Vagina (tissue), 2 donors: ENCODE measurements around the gene ABHD16A. TPM values are rescaled to one million over a fixed set of nuclear protein-coding genes. Genes with fewer than 3 reads are reported as not detected.

Experiments
- DNase-seq, 2 donors: peaks; one replicate each; pipeline ENCODE4 v3.0.0-alpha.2; 2017; ENCODE audit errors: extremely low spot score in 2 of 2
- H3K27ac ChIP-seq: fragments of 200-600 bp; sonication (generic); one replicate; pipeline ENCODE4 v1.5.1; 2019
- H3K27me3 ChIP-seq: fragments of 200-600 bp; sonication (generic); one replicate; pipeline ENCODE4 v1.5.1; 2019
- H3K36me3 ChIP-seq, 2 donors: fragments of 200-600 bp; sonication (generic); one replicate each; pipeline ENCODE4 v1.5.1; 2017 to 2019
- H3K4me1 ChIP-seq: fragments of 200-600 bp; sonication (generic); one replicate; pipeline ENCODE4 v1.5.1; 2019
- H3K4me3 ChIP-seq, 2 donors: fragments of 200-600 bp; sonication (generic); 1 replicate in 1 of 2; 2 replicates in 1 of 2; pipeline ENCODE4 v1.5.1; 2016 to 2019
- H3K9me3 ChIP-seq: fragments of 200-600 bp; sonication (generic); one replicate; pipeline ENCODE4 v1.5.1; 2019
- CTCF ChIP-seq, 3 experiments: fragments of 450-650 bp in 2 of 3; fragments of 200-600 bp in 1 of 3; sonication (generic) in 1 of 3; IDR thresholded peaks; one replicate each; pipeline ENCODE4 v1.5.1; 2017 to 2019; ENCODE audit warnings: antibody characterized with exemption in 3 of 3, mild to moderate bottlenecking in 2 of 3, moderate library complexity in 2 of 3
- POLR2A ChIP-seq, 2 donors: fragments of 450-650 bp; IDR thresholded peaks; one replicate each; pipeline ENCODE4 v1.6.1; 2017; ENCODE audit warnings: antibody characterized with exemption in 2 of 2, mild to moderate bottlenecking in 2 of 2, moderate library complexity in 2 of 2
- POLR2AphosphoS5 ChIP-seq, 2 donors: sonication (generic); formaldehyde crosslinking; IDR thresholded peaks; one replicate each; pipeline ENCODE4 v1.9.0; 2017; ENCODE audit warnings: antibody characterized with exemption in 2 of 2, mild to moderate bottlenecking in 2 of 2, low read depth in 1 of 2; ENCODE audit not compliant: insufficient read depth in 1 of 2
- intact Hi-C: fragments of 100-400 bp; cut with DNase I; formaldehyde crosslinking; loops from one replicate; pipeline ENCODE4 v1.15.1; 2023
- total RNA-seq: library from RNA; depleted of rRNA; stranded (reverse); fragments of >200 nt; gene quantifications from one replicate; pipeline ENCODE4 v1.2.3, GENCODE V29; 2016

ABHD16A gene
- total RNA-seq, 1 donor from 2014 or later: 53.0 TPM

GRCh38 chr6:31734821-31735406 is 31.8 kb upstream of the ABHD16A start:
- H3K4me1 ChIP-seq: peaks cover 59% of the 10 kb centered on the region
- peaks cover 3 to 33% of the 10 kb centered on the region in 2 donors for H3K36me3 ChIP-seq
- DNase-seq: no peak
- TF ChIP-seq POLR2A (IDR thresholded peaks at IDR 0.05): peak in 1 of 2 donors; percentile 57
- no peak for TF ChIP-seq CTCF (IDR thresholded peaks at IDR 0.05)
- peak; percentile 63 to 90 for TF ChIP-seq POLR2AphosphoS5 (IDR thresholded peaks at IDR 0.05; ENCODE audit: insufficient read depth in 1 of 2, low read depth in 1 of 2)
- no peaks in the 10 kb centered on the region for H3K9me3 ChIP-seq
- H3K27me3 ChIP-seq: no peaks in the 10 kb centered on the region
- peak overlapping the region; percentile 67 to 82 for H3K4me3 ChIP-seq
- peak overlapping the region; percentile 96 for H3K27ac ChIP-seq
- intact Hi-C loops: loop anchor here (5.0 to 10.0 kb wide), 3 partner anchors 50 to 77 kb away; partner anchors contain the start of genes LY6G5C and VARS1

- intact Hi-C loops: loop anchor here (10.0 kb wide), 2 partner anchors 50 to 60 kb away; partner anchors contain the start of genes LY6G5C and VARS1
These were observed 31.2 kb upstream of the ABHD16A start for GRCh38 chr6:31734247-31734820.

GRCh38 chr6:31733734-31734133 is 30.6 kb upstream of the ABHD16A start:
- no peaks in the 10 kb centered on the region for H3K27me3 ChIP-seq
- H3K4me1 ChIP-seq: peaks cover 53% of the 10 kb centered on the region
- H3K4me3 ChIP-seq: no peak overlapping the region
- no peaks in the 10 kb centered on the region for H3K9me3 ChIP-seq
- peaks cover 3 to 33% of the 10 kb centered on the region in 2 donors for H3K36me3 ChIP-seq
- no peak for DNase-seq
- H3K27ac ChIP-seq: peak overlapping the region; percentile 96
- intact Hi-C loops: loop anchor here (10.0 kb wide), 2 partner anchors 49 to 61 kb away; partner anchors contain the start of genes LY6G5C and VARS1
- no peak for TF ChIP-seq POLR2A (IDR thresholded peaks at IDR 0.05)
- no peak for TF ChIP-seq POLR2AphosphoS5 (IDR thresholded peaks at IDR 0.05; ENCODE audit: insufficient read depth in 1 of 2, low read depth in 1 of 2)
- TF ChIP-seq CTCF (IDR thresholded peaks at IDR 0.05): no peak

More at GRCh38 chr6:31734247-31734820, 31.2 kb upstream of the ABHD16A start:
- no peaks in the 10 kb centered on the region for H3K27me3 ChIP-seq
- no peak for TF ChIP-seq CTCF (IDR thresholded peaks at IDR 0.05)
- no peak for TF ChIP-seq POLR2AphosphoS5 (IDR thresholded peaks at IDR 0.05; ENCODE audit: insufficient read depth in 1 of 2, low read depth in 1 of 2)
- H3K4me1 ChIP-seq: peaks cover 56% of the 10 kb centered on the region
- peak overlapping the region; percentile 96 for H3K27ac ChIP-seq
- DNase-seq: no peak
- no peaks in the 10 kb centered on the region for H3K9me3 ChIP-seq
- peaks cover 3 to 33% of the 10 kb centered on the region in 2 donors for H3K36me3 ChIP-seq
- peak overlapping the region; percentile 67 to 82 for H3K4me3 ChIP-seq

GRCh38 chr6:31732029-31732428 is 28.9 kb upstream of the ABHD16A start:
- no peaks in the 10 kb centered on the region for H3K9me3 ChIP-seq
- peaks cover 3 to 38% of the 10 kb centered on the region in 2 donors for H3K36me3 ChIP-seq
- intact Hi-C loops: loop anchor here (10.0 kb wide), 2 partner anchors 47 to 63 kb away; partner anchors contain the start of genes LY6G5C and VARS1
- TF ChIP-seq POLR2A (IDR thresholded peaks at IDR 0.05): no peak
- no peaks in the 10 kb centered on the region for H3K27me3 ChIP-seq
- no peak overlapping the region for H3K4me3 ChIP-seq
- no peak for DNase-seq
- peaks cover 53% of the 10 kb centered on the region for H3K4me1 ChIP-seq
- peak overlapping the region; percentile 99 for H3K27ac ChIP-seq

- H3K27ac ChIP-seq: peak overlapping the region; percentile 99
- no peak for TF ChIP-seq CTCF (IDR thresholded peaks at IDR 0.05)
- no peak for TF ChIP-seq POLR2A (IDR thresholded peaks at IDR 0.05)
- TF ChIP-seq POLR2AphosphoS5 (IDR thresholded peaks at IDR 0.05; ENCODE audit: insufficient read depth in 1 of 2, low read depth in 1 of 2): no peak
- intact Hi-C loops: loop anchor here (10.0 kb wide), 2 partner anchors 46 to 64 kb away; partner anchors contain the start of genes LY6G5C and VARS1
- peaks cover 3 to 47% of the 10 kb centered on the region in 2 donors for H3K36me3 ChIP-seq
- H3K27me3 ChIP-seq: no peaks in the 10 kb centered on the region
- H3K9me3 ChIP-seq: no peaks in the 10 kb centered on the region
- H3K4me1 ChIP-seq: peaks cover 59% of the 10 kb centered on the region
- H3K4me3 ChIP-seq: peak overlapping the region; percentile 82 to 94
- no peak for DNase-seq
These were observed 27.5 kb upstream of the ABHD16A start for GRCh38 chr6:31730631-31731086.
